ENCODE results near the gene SMAD6. TPM values are rescaled to one million over a fixed set of nuclear protein-coding genes. Genes with fewer than 3 reads are reported as not detected.
A peak's percentile ranks its signal among the peaks of the same experiment; 100 is the strongest.

The SMAD6 gene
- total and polyA plus RNA-seq, 9 of the 15 experiments (the other 6 are each of a cell fraction or from before 2014, with no cell fraction given) = 0.10 to 15.5 (median 3.7) TPM

DNA sequence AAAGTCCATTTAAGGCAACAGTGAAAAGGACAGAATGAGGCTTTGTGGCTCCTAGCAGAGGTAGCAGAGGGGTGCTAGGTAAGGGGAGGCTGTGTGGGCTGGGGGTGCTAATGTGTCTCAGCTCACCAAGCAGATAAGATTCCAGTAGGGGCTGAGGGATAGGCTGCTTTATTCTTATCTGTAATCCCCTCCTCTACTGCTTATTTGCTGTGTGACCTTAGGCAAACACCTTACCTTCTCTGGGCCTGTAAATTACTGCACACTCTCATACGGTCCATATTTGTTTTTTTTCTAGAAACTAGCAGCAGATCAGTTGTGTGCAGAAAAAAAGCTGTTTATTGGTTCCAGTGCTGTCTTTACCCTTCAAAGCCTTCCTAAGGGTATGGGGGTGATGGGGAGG lies 52.8 kb downstream of the SMAD6 start:
- WGBS (ENCODE audit: insufficient coverage, low coverage, missing lambda C conversion rate) = 75% methylated on average over 1 of the region's 1 CpG
- H4K20me1 ChIP-seq (replicated peaks; ENCODE audit: control insufficient read depth, insufficient read depth, low read length) = no peaks in the 10 kb centered on the region

DNA sequence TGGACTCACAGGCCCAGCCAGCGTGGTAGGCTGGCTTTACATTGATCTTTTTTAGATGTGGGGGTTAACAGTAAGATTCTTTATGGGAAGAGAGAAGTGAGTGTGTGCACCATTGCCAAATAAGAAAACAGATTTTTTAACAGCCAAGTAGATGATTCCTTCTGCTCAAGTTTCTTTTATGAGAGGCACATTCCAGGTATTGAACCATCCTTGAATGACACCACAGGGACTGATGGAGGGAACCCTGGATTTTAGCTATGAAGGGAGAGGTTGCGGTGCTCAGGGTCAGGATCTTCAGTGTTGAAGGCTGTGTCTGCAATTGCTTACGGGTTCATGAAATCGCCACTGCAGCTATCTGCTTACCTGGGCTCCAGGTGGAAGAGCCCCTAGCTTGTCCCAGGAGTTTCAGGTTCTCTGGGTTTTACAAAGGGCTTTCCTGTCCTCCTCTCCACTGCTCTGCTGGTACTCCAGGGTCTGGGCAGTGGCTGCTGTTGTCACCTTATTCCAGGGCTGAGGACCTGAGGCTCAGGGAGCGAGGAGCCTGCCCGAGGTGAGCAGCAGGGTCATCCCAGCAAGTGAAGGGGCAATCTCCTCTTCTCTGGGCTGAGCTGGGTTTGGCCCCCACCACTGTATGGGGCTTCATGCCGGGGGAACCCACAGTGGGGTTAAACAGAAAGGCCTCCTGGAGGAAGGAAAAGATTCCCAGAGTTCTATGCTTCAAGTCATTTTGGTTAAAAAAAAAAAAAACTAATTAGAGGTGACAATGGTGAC lies 53.4 kb downstream of the SMAD6 start:
- Histone ChIP-seq H3K4me3 (no peak overlapping the region), H2AFZ (ENCODE audit: low read depth, low read length) (no peak overlapping the region), H3K9me3 (replicated peaks; ENCODE audit: control insufficient read depth, insufficient read depth, low read depth, low read length) (peaks cover 17% of the 10 kb centered on the region), H3K9ac (ENCODE audit: insufficient read depth in 1 of 2, low read depth in 2 of 2, low read length in 2 of 2) (no peak overlapping the region), H3K4me1 (replicated peaks in 1 of 2; ENCODE audit: control insufficient read depth in 2 of 2, insufficient read depth in 2 of 2, low read length in 2 of 2) (peaks cover 0 to 8% of the 10 kb centered on the region in 2 experiments; a peak in 3 of 5 replicates), H3K27me3 (ENCODE audit: control insufficient read depth in 2 of 2, insufficient read depth in 2 of 2, low read length in 2 of 2) (no peaks in the 10 kb centered on the region), H3K4me2 (ENCODE audit: insufficient read depth, low read length) (no peak overlapping the region), H3K27ac (ENCODE audit: extremely low read depth, low read depth, low read length) (no peak overlapping the region), H3K9me1 (ENCODE audit: control insufficient read depth, insufficient read depth, low read length) (no peaks in the 10 kb centered on the region), H3K36me3 (ENCODE audit: control insufficient read depth, insufficient read depth, low read length) (peaks cover 27% of the 10 kb centered on the region; the same call in 2 of the 3 replicates), H4K20me1 (replicated peaks; ENCODE audit: control insufficient read depth, insufficient read depth, low read length) (0 out of 2 replicates have a peak, but pooled peaks cover 2% of the 10 kb centered on the region), H3K79me2 (ENCODE audit: control insufficient read depth, insufficient read depth, low read length) (no peaks in the 10 kb centered on the region)
- FAIRE-seq (no peak), DNase-seq (ENCODE audit: extremely low read depth in 1 of 4, low spot score in 3 of 4) (no peak), ATAC-seq (no peak)
- ChIA-PET POLR2A (no interaction called here), CTCF (ENCODE audit: low intra/inter-chr PET ratio) (interaction anchor here (0.6 kb wide), 1 partner anchor 536 kb away, joined by 4 read pairs; no protein-coding TSS in a partner anchor)
- BruUV-seq (replicated peaks) = no TSS peak
- 92% methylated on average over 6 of the region's 7 CpGs for WGBS (ENCODE audit: insufficient coverage, low coverage, missing lambda C conversion rate)
- intact Hi-C loops (cut with micrococcal nuclease) (no loop called here), in situ Hi-C loops (cut with MboI) (no loop called here)
- TF ChIP-seq NRF1 (conservative IDR thresholded peaks at IDR 0.05 in 1 of 2, IDR thresholded peaks at IDR 0.05 in 1 of 2) = no peak
- TF ChIP-seq ZNF79 (CRISPR knock-in tag; IDR thresholded peaks at IDR 0.05; ENCODE audit: low read depth) = no peak
- no peak for TF ChIP-seq ESRRB (CRISPR knock-in tag; IDR thresholded peaks at IDR 0.05; ENCODE audit: borderline replicate concordance)
- TF ChIP-seq, protein P1, sequence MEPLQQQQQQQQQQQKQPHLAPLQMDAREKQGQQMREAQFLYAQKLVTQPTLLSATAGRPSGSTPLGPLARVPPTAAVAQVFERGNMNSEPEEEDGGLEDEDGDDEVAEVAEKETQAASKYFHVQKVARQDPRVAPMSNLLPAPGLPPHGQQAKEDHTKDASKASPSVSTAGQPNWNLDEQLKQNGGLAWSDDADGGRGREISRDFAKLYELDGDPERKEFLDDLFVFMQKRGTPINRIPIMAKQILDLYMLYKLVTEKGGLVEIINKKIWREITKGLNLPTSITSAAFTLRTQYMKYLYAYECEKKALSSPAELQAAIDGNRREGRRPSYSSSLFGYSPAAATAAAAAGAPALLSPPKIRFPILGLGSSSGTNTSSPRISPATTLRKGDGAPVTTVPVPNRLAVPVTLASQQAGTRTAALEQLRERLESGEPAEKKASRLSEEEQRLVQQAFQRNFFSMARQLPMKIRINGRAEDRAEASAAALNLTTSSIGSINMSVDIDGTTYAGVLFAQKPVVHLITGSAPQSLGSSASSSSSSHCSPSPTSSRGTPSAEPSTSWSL (CRISPR knock-in tag; IDR thresholded peaks at IDR 0.05; ENCODE audit: borderline replicate concordance) = no peak
- TF ChIP-seq ILF3 (IDR thresholded peaks at IDR 0.05; ENCODE audit: borderline replicate concordance) = no peak
- TF ChIP-seq ADNP (tag; IDR thresholded peaks at IDR 0.05) = no peak
- TF ChIP-seq KLF16 (IDR thresholded peaks at IDR 0.05) = no peak
- no peak for TF ChIP-seq SREBF2 (CRISPR knock-in tag; IDR thresholded peaks at IDR 0.05)
- TF ChIP-seq DIDO1 (tag; IDR thresholded peaks at IDR 0.05; ENCODE audit: low read depth) = no peak
- no peak for TF ChIP-seq BRCA1 (IDR thresholded peaks at IDR 0.05)
- no peak for TF ChIP-seq BRCA1 (CRISPR knock-in tag; IDR thresholded peaks at IDR 0.05)
- TF ChIP-seq, protein P2, sequence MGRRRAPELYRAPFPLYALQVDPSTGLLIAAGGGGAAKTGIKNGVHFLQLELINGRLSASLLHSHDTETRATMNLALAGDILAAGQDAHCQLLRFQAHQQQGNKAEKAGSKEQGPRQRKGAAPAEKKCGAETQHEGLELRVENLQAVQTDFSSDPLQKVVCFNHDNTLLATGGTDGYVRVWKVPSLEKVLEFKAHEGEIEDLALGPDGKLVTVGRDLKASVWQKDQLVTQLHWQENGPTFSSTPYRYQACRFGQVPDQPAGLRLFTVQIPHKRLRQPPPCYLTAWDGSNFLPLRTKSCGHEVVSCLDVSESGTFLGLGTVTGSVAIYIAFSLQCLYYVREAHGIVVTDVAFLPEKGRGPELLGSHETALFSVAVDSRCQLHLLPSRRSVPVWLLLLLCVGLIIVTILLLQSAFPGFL (CRISPR knock-in tag; IDR thresholded peaks at IDR 0.05) = no peak

More for the DNA sequence above, 52.8 kb downstream of the SMAD6 start:
- H2AFZ ChIP-seq (ENCODE audit: low read depth, low read length) = no peak overlapping the region
- H3K4me3 ChIP-seq = no peak overlapping the region
- peaks cover 3 to 8% of the 10 kb centered on the region in 2 experiments; a peak in 4 of 5 replicates for H3K4me1 ChIP-seq (replicated peaks in 1 of 2; ENCODE audit: control insufficient read depth in 2 of 2, insufficient read depth in 2 of 2, low read length in 2 of 2)
- H3K27me3 ChIP-seq (ENCODE audit: control insufficient read depth in 2 of 2, insufficient read depth in 2 of 2, low read length in 2 of 2) = no peaks in the 10 kb centered on the region
- ChIA-PET POLR2A (no interaction called here), CTCF (ENCODE audit: low intra/inter-chr PET ratio) (interaction anchor here (0.6 kb wide), 1 partner anchor 537 kb away, joined by 4 read pairs; no protein-coding TSS in a partner anchor)
- H3K9ac ChIP-seq (ENCODE audit: insufficient read depth in 1 of 2, low read depth in 2 of 2, low read length in 2 of 2) = no peak overlapping the region
- in situ Hi-C loops (cut with MboI) = no loop called here
- H3K4me2 ChIP-seq (ENCODE audit: insufficient read depth, low read length) = no peak overlapping the region
- BruUV-seq (replicated peaks) = no TSS peak
- peaks cover 17% of the 10 kb centered on the region for H3K9me3 ChIP-seq (replicated peaks; ENCODE audit: control insufficient read depth, insufficient read depth, low read depth, low read length)
- DNase-seq (ENCODE audit: extremely low read depth in 1 of 4, low spot score in 3 of 4) (no peak), FAIRE-seq (no peak), ATAC-seq (no peak)
- H3K79me2 ChIP-seq (ENCODE audit: control insufficient read depth, insufficient read depth, low read length) = peaks cover 4% of the 10 kb centered on the region; the same call in 1 of the 3 replicates
- intact Hi-C loops (cut with micrococcal nuclease) = no loop called here
- H3K27ac ChIP-seq (ENCODE audit: extremely low read depth, low read depth, low read length) = no peak overlapping the region
- TF ChIP-seq ZNF184 (CRISPR knock-in tag; IDR thresholded peaks at IDR 0.05) = no peak
- TF ChIP-seq BCOR (IDR thresholded peaks at IDR 0.05) = peak; percentile 79
- TF ChIP-seq ZFP36 (IDR thresholded peaks at IDR 0.05; ENCODE audit: low read depth, low read length, partially characterized antibody) = peak; percentile 21
- peak; percentile 81 for TF ChIP-seq RBM25 (IDR thresholded peaks at IDR 0.05; ENCODE audit: low read depth, low read length, severe bottlenecking)
- peaks cover 27% of the 10 kb centered on the region; the same call in 2 of the 3 replicates for H3K36me3 ChIP-seq (ENCODE audit: control insufficient read depth, insufficient read depth, low read length)
- no peaks in the 10 kb centered on the region for H3K9me1 ChIP-seq (ENCODE audit: control insufficient read depth, insufficient read depth, low read length)

Measured in K562 (cell line).